Measurements from ENCODE around the gene FAM117B. TPM values are rescaled to one million over a fixed set of nuclear protein-coding genes. Genes with fewer than 3 reads are reported as not detected.

The FAM117B gene
- total RNA-seq, 1 donor from 2014 or later: 7.2 TPM

DNA sequence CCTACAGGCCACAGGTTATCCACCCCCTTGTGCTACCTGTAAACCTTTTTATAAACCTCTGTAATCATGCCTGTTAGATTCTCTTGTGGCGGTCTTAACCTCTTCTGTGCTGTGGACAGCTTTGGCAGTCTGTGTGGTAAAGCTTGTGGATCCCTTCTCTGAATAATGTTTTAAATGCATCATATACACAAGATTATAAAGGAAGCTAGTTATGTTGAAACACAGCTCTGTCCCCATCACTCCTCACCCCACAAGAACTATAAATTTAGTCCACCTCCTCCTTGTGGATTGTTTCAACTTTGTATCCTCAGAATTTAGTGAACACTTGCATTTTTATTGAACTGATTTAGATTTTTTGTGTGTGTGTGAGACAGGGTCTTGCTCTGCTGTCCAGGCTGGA is 129.1 kb downstream of the FAM117B start:
- Mint-ChIP-seq H3K27ac (ENCODE audit: unreplicated experiment) (no peak overlapping the region), H3K4me3 (ENCODE audit: unreplicated experiment) (no peak overlapping the region), H3K36me3 (ENCODE audit: low read depth, unreplicated experiment) (peaks cover 3% of the 10 kb centered on the region), H3K9me3 (ENCODE audit: unreplicated experiment) (no peaks in the 10 kb centered on the region), H3K4me1 (ENCODE audit: low read depth, unreplicated experiment) (peaks cover 3% of the 10 kb centered on the region), H3K27me3 (ENCODE audit: low read depth, unreplicated experiment) (no peaks in the 10 kb centered on the region)
- no peaks in the 10 kb centered on the region for H3K79me2 ChIP-seq (ENCODE audit: insufficient read depth, low read length)
- DNase-seq (ENCODE audit: low read depth): no peak
- H2AFZ ChIP-seq (ENCODE audit: low read depth, low read length): no peak overlapping the region
- no peaks in the 10 kb centered on the region for H3K4me1 ChIP-seq (ENCODE audit: insufficient read depth, low read length)
- H3K27me3 ChIP-seq (ENCODE audit: insufficient read depth, low read length): no peaks in the 10 kb centered on the region
- no peak for TF ChIP-seq EZH2 (IDR thresholded peaks at IDR 0.05; ENCODE audit: insufficient read depth, low read length)
- TF ChIP-seq, protein P1, sequence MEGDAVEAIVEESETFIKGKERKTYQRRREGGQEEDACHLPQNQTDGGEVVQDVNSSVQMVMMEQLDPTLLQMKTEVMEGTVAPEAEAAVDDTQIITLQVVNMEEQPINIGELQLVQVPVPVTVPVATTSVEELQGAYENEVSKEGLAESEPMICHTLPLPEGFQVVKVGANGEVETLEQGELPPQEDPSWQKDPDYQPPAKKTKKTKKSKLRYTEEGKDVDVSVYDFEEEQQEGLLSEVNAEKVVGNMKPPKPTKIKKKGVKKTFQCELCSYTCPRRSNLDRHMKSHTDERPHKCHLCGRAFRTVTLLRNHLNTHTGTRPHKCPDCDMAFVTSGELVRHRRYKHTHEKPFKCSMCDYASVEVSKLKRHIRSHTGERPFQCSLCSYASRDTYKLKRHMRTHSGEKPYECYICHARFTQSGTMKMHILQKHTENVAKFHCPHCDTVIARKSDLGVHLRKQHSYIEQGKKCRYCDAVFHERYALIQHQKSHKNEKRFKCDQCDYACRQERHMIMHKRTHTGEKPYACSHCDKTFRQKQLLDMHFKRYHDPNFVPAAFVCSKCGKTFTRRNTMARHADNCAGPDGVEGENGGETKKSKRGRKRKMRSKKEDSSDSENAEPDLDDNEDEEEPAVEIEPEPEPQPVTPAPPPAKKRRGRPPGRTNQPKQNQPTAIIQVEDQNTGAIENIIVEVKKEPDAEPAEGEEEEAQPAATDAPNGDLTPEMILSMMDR (IDR thresholded peaks at IDR 0.05; ENCODE audit: insufficient read depth, low read depth, low read length): no peak
- H3K36me3 ChIP-seq (ENCODE audit: insufficient read depth, low read length): no peaks in the 10 kb centered on the region
- H3K27ac ChIP-seq (ENCODE audit: low read depth, low read length): no peak overlapping the region
- no peaks in the 10 kb centered on the region for H4K20me1 ChIP-seq (ENCODE audit: insufficient read depth, low read length)
- no peak overlapping the region for H3K9ac ChIP-seq (ENCODE audit: low read length)
- no peaks in the 10 kb centered on the region for H3K9me3 ChIP-seq (ENCODE audit: insufficient read depth, low read depth, low read length)
- no peak for FAIRE-seq
- H3K4me2 ChIP-seq (ENCODE audit: low read length): no peak overlapping the region
- H3K4me3 ChIP-seq (ENCODE audit: insufficient read depth, low read depth, low read length): no peak overlapping the region

DNA sequence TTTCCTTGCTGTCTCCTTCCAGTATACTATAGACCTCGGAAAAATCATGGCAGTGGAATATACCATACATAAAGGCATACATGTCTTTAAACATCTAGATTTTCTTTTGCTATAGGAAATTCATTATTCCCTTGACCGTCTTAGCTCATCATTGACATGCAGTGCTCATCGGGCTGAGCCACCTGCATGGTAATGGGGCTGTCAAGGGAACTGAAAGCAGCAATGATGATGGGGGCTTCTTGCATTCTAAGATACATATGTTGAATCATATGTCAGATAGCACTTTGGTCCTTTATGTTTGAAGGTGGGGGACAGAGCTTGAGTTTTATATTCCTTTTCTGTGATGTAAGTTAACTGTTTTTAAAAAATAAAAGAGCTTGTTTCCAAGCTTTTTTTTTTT is 130.2 kb downstream of the FAM117B start:
- no peaks in the 10 kb centered on the region for H4K20me1 ChIP-seq (ENCODE audit: insufficient read depth, low read length)
- TF ChIP-seq EZH2 (IDR thresholded peaks at IDR 0.05; ENCODE audit: insufficient read depth, low read length): no peak
- TF ChIP-seq, protein P1 (IDR thresholded peaks at IDR 0.05; ENCODE audit: insufficient read depth, low read depth, low read length): no peak
- H2AFZ ChIP-seq (ENCODE audit: low read depth, low read length): no peak overlapping the region
- H3K27ac ChIP-seq (ENCODE audit: low read depth, low read length): no peak overlapping the region
- H3K9ac ChIP-seq (ENCODE audit: low read length): no peak overlapping the region
- no peak overlapping the region for H3K4me2 ChIP-seq (ENCODE audit: low read length)
- H3K27me3 ChIP-seq (ENCODE audit: insufficient read depth, low read length): no peaks in the 10 kb centered on the region
- no peaks in the 10 kb centered on the region for H3K9me3 ChIP-seq (ENCODE audit: insufficient read depth, low read depth, low read length)
- Mint-ChIP-seq H3K27me3 (ENCODE audit: low read depth, unreplicated experiment) (no peaks in the 10 kb centered on the region), H3K4me3 (ENCODE audit: unreplicated experiment) (no peak overlapping the region), H3K9me3 (ENCODE audit: unreplicated experiment) (no peaks in the 10 kb centered on the region), H3K27ac (ENCODE audit: unreplicated experiment) (no peak overlapping the region), H3K4me1 (ENCODE audit: low read depth, unreplicated experiment) (peaks cover 3% of the 10 kb centered on the region), H3K36me3 (ENCODE audit: low read depth, unreplicated experiment) (peaks cover 3% of the 10 kb centered on the region)
- DNase-seq (ENCODE audit: low read depth) (no peak), FAIRE-seq (no peak)
- H3K4me3 ChIP-seq (ENCODE audit: insufficient read depth, low read depth, low read length): no peak overlapping the region
- H3K79me2 ChIP-seq (ENCODE audit: insufficient read depth, low read length): no peaks in the 10 kb centered on the region
- no peaks in the 10 kb centered on the region for H3K4me1 ChIP-seq (ENCODE audit: insufficient read depth, low read length)
- H3K36me3 ChIP-seq (ENCODE audit: insufficient read depth, low read length): no peaks in the 10 kb centered on the region

DNA sequence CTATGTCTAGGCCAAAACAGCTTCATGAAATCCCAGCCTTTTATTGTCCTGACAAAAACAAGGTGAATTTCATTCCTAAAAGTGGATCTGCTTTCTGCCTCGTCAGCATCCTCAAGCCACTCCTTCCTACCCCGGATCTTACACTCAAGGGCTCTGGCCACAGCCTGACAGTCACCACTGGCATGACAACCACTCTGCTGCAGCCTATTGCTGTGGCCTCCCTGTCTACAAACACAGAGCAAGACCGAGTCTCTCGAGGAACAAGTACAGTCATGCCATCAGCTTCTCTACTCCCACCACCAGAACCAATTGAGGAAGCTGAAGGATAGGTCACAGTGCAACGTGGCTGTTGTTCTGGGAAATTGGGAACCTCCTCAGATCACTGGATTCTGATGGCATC is 130.7 kb downstream of the FAM117B start:
- Histone ChIP-seq H3K9me3 (ENCODE audit: insufficient read depth, low read depth, low read length) (no peaks in the 10 kb centered on the region), H3K36me3 (ENCODE audit: insufficient read depth, low read length) (no peaks in the 10 kb centered on the region), H3K4me2 (ENCODE audit: low read length) (no peak overlapping the region), H3K4me1 (ENCODE audit: insufficient read depth, low read length) (no peaks in the 10 kb centered on the region), H2AFZ (ENCODE audit: low read depth, low read length) (no peak overlapping the region), H3K79me2 (ENCODE audit: insufficient read depth, low read length) (no peaks in the 10 kb centered on the region), H3K4me3 (ENCODE audit: insufficient read depth, low read depth, low read length) (no peak overlapping the region), H3K9ac (ENCODE audit: low read length) (no peak overlapping the region), H4K20me1 (ENCODE audit: insufficient read depth, low read length) (no peaks in the 10 kb centered on the region), H3K27me3 (ENCODE audit: insufficient read depth, low read length) (no peaks in the 10 kb centered on the region), H3K27ac (ENCODE audit: low read depth, low read length) (no peak overlapping the region)
- H3K9me3 Mint-ChIP-seq (ENCODE audit: unreplicated experiment): no peaks in the 10 kb centered on the region
- H3K27ac Mint-ChIP-seq (ENCODE audit: unreplicated experiment): no peak overlapping the region
- peaks cover 3% of the 10 kb centered on the region for H3K4me1 Mint-ChIP-seq (ENCODE audit: low read depth, unreplicated experiment)
- DNase-seq (ENCODE audit: low read depth) (no peak), FAIRE-seq (no peak)
- no peaks in the 10 kb centered on the region for H3K27me3 Mint-ChIP-seq (ENCODE audit: low read depth, unreplicated experiment)
- H3K36me3 Mint-ChIP-seq (ENCODE audit: low read depth, unreplicated experiment): peaks cover 3% of the 10 kb centered on the region
- H3K4me3 Mint-ChIP-seq (ENCODE audit: unreplicated experiment): no peak overlapping the region
- no peak for TF ChIP-seq EZH2 (IDR thresholded peaks at IDR 0.05; ENCODE audit: insufficient read depth, low read length)
- TF ChIP-seq, protein P1 (IDR thresholded peaks at IDR 0.05; ENCODE audit: insufficient read depth, low read depth, low read length): no peak
